Measurements from ENCODE around the gene RASL10A. TPM values are rescaled to one million over a fixed set of nuclear protein-coding genes. Genes with fewer than 3 reads are reported as not detected.
A peak's percentile ranks its signal among the peaks of the same experiment; 100 is the strongest.
"Not testable (repeated sequence)": the region's sequence is repeated elsewhere in the genome, so short reads cannot be mapped to it uniquely, and the experiment has no call there.

Gene RASL10A, protein sequence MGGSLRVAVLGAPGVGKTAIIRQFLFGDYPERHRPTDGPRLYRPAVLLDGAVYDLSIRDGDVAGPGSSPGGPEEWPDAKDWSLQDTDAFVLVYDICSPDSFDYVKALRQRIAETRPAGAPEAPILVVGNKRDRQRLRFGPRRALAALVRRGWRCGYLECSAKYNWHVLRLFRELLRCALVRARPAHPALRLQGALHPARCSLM
- total RNA-seq (1 to 10 TPM in 1 of 2 experiments, under 1 TPM in 1; 0.49 to 1.3 TPM), polyA plus RNA-seq (not detected), total RNA-seq (0 to 0.52 (median 0.33) reads per million in 6 experiments)

DNA sequence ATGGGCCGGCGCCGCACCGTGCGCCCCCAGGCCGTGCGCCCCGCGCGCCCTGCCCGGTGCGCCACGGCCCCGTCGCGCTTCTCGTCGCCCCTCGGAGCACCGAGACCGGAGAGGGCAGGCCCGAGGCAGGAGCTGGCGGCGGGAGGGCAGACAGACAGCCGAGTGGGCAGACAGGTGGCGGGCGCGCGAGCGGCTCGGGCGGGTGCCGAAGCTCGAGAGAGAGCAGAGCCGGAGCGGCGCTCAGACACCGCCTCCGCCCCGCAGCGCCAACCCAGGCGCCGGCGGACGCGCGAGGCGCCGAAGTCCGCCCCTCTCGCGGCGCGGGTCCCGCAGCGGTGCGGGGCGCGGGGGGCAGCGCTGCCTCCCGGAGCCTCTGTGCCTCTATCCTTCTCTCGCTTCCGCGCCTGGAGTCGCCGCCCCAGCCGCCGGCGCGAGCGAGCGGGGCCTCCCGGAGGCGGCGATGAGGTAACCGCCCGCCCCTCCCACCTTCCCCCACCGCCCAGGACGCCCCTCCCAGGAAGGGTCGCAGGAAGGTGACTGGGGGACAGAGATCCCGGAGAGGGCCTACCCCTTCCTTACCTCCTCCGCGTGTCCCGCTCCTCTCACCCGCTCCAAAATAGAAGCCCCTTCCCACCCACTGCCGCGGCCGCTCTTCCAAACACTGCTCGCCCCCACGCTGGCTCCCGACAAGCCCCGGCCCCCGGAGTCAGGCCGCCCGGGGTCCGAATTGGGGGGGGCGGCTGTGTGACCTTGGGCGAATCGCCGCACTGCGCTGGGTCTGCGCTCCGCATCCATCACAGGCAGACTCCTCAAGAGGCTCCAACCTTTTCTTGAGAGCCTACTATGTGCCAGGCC, at the start of gene RASL10A:
Gene RASL10A (minus strand): TSS at position 412 of the 855 bp plus-strand sequence. CDS start 451 bp downstream, outside the sequence.
- peak; percentile 32 to 37 for ATAC-seq
- peak within 1 kb of the TSS in 1 of 10 donors; percentile 46 for H3K27ac Mint-ChIP-seq
- peaks cover 12 to 31% (median 20%) of the 10 kb centered on the region in 4 donors for H3K4me1 Mint-ChIP-seq
- no peaks in the 10 kb centered on the region for H3K9me3 Mint-ChIP-seq
- peaks cover 15 to 47% (median 30%) of the 10 kb centered on the region in 5 donors for H3K27me3 Mint-ChIP-seq
- DNase-seq, result peak in 1 of 10 donors; percentile 42
- POLR2A ChIA-PET, result no interaction called here
- no peaks in the 10 kb centered on the region for H3K36me3 Mint-ChIP-seq
- peak within 1 kb of the TSS; percentile 16 to 83 (median 66) for H3K4me3 Mint-ChIP-seq

DNA sequence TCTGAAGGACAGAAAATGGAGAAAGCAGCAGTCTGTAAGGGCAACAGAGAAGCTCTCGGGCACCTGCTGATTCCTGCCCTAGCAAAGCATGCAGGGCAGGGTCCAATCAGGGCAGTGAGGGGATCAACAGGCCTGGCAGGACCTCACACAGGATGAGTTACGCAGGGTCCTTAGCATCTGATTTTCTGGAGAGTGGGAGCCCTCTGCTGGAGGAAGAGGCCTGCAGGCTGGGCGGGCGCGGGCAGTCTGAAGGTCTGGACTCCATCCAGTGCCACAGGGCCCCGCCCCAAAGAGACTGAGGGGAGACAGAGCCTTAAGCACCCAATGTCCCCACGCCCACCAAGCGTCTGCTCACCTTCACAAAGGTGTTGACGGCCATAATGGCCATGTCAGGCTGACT, 44.0 kb upstream of the RASL10A start:
- Mint-ChIP-seq H3K27ac (no peak overlapping the region), H3K36me3 (peaks cover 0 to 86% (median 20%) of the 10 kb centered on the region in 3 donors), H3K27me3 (no peaks in the 10 kb centered on the region), H3K4me1 (peaks cover 0 to 5% (median 2%) of the 10 kb centered on the region in 4 donors), H3K9me3 (no peaks in the 10 kb centered on the region), H3K4me3 (no peak overlapping the region)
- DNase-seq, result no peak
- ATAC-seq, result no peak
- POLR2A ChIA-PET, result interaction anchor here (0.8 kb wide), 1 partner anchor 53 kb away, joined by 3 read pairs; no protein-coding TSS in a partner anchor

DNA sequence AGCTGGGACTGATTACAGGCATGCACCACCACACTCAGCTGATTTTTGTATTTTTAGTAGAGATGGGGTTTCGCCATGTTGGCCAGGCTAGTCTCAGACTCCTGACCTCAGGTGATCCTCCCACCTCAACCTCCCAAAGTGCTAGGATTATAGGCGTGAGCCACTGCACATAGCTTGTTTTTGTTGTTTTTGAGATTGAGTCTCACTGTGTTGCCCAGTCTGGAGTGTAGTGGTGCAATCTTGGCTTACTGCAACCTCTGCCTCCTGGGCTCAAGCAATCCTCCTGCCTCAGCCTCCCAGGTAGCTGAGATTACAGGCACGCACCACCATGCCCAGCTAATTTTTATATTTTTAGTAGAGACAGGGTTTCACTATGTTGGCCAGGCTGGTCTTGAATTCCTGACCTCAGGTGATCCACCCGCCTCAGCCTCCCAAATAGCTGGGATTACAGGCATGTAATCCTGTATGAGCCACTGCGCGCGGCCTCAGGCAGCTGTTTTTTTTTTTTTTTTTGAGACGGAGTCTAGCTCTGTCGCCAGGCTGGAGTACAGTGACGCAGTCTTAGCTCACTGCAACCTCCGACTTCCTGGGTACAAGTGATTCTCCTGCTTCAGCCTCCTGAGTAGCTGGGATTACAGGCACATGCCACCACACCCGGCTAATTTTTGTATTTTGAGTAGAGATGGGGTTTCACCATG, 41.8 kb upstream of the RASL10A start:
- not testable (repeated sequence) for H3K27me3 Mint-ChIP-seq, ATAC-seq, H3K4me3 Mint-ChIP-seq, H3K27ac Mint-ChIP-seq, H3K9me3 Mint-ChIP-seq, DNase-seq, H3K4me1 Mint-ChIP-seq
- H3K36me3 Mint-ChIP-seq, result peaks cover 0 to 89% (median 24%) of the 10 kb centered on the region in 3 donors
- POLR2A ChIA-PET, result interaction anchor here (0.6 kb wide), 1 partner anchor 22 kb away, joined by 3 read pairs; no protein-coding TSS in a partner anchor

DNA sequence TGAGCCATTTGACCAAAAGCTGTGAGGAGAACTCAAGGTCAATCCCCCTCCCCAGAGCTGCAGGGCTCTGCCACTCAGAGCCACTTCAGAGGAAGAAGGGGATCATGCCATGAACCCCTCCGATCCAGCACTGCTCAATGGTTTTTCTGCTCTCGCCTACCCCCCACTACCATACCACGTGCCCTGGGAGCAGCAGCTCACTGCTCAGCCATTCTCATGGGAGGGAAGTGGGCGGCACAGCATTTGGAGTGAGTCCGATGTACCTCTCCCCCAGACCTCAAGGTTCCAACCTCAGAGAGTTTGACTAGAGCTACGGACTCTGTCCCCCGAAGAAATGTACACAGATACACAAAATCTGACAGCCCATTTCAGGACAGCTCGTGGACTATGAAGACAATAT, 38.4 kb upstream of the RASL10A start:
- no peaks in the 10 kb centered on the region for H3K27me3 Mint-ChIP-seq
- H3K27ac Mint-ChIP-seq, result no peak overlapping the region
- ATAC-seq (no peak), DNase-seq (no peak)
- POLR2A ChIA-PET, result no interaction called here
- peaks cover 0 to 2% (median 0%) of the 10 kb centered on the region in 4 donors for H3K4me1 Mint-ChIP-seq
- H3K9me3 Mint-ChIP-seq, result no peaks in the 10 kb centered on the region
- H3K4me3 Mint-ChIP-seq, result no peak overlapping the region
- H3K36me3 Mint-ChIP-seq, result peaks cover 0 to 90% (median 32%) of the 10 kb centered on the region in 3 donors

DNA sequence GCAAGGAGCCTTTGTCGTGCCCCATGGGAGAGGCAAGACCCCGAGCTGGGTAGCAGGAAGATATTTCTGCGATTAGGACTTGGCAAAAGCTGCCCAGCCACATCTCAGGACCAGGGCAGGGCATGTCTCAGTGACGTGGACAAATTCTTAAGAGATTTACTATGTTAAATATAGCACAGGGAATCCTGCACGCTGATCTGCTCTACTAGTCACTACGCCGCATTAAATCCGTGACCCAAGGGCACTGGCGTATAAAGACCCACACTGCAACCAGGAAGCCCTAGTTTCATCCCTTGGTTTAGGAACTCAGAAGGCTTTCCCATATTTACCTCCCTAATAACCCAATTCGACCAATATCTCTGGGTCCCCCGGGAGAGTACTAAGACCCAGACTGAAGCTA, 37.8 kb upstream of the RASL10A start:
- Mint-ChIP-seq H3K36me3 (peaks cover 0 to 90% (median 33%) of the 10 kb centered on the region in 3 donors), H3K9me3 (no peaks in the 10 kb centered on the region), H3K27me3 (no peaks in the 10 kb centered on the region), H3K4me3 (no peak overlapping the region), H3K27ac (peak overlapping the region in 1 of 10 donors; percentile 23), H3K4me1 (peaks cover 0 to 2% (median 0%) of the 10 kb centered on the region in 4 donors)
- POLR2A ChIA-PET, result no interaction called here
- ATAC-seq, result no peak
- no peak for DNase-seq

DNA sequence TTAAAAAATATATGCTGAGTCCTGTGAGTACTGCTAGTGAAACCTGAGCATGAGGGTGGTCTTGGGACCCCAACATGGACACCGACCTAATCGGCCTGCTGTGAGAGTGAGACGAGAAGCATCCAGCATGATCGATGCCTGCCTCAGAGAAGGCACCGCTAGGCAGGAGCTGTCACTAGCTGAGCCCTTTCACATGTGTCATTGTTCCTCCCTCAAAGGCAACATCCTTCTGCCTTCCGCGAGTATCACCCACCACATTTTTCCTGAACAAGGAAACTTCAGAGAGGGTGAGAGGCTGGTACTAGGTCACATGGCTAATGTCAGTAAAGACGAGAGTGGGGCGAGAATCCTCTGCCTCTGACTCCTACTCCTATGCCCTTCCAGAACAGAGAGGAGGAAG, 37.3 kb upstream of the RASL10A start:
- DNase-seq (no peak), ATAC-seq (no peak)
- peak overlapping the region in 1 of 10 donors; percentile 38 for H3K4me3 Mint-ChIP-seq
- peaks cover 0 to 90% (median 30%) of the 10 kb centered on the region in 3 donors for H3K36me3 Mint-ChIP-seq
- peak overlapping the region in 1 of 10 donors; percentile 23 for H3K27ac Mint-ChIP-seq
- H3K27me3 Mint-ChIP-seq, result no peaks in the 10 kb centered on the region
- peaks cover 0 to 2% (median 0%) of the 10 kb centered on the region in 4 donors for H3K4me1 Mint-ChIP-seq
- no peaks in the 10 kb centered on the region for H3K9me3 Mint-ChIP-seq
- POLR2A ChIA-PET, result no interaction called here

DNA sequence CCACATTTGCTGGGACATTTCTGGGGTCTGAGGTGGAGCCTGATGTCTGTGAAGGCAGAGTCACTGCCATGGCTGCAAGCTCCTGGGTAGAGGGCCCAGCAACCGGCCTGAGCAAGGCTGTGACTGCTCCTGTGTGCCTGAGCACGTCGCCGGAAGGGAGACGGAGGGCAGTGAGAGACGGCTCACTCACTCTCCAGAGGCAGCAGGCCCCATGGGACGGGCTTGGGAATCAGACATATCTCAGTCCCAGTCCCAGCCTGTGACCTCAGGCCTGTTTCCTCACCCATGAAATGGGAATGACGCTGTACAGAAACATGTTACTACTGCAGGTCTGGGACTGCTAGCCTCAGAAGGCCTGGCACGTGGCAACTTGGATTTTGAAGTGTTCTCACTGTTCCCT, 36.4 kb upstream of the RASL10A start:
- H3K4me1 Mint-ChIP-seq, result peaks cover 0 to 2% (median 0%) of the 10 kb centered on the region in 4 donors
- peaks cover 0 to 93% (median 30%) of the 10 kb centered on the region in 3 donors for H3K36me3 Mint-ChIP-seq
- H3K27me3 Mint-ChIP-seq, result no peaks in the 10 kb centered on the region
- ATAC-seq, result no peak
- no peak overlapping the region for H3K4me3 Mint-ChIP-seq
- H3K9me3 Mint-ChIP-seq, result no peaks in the 10 kb centered on the region
- no peak for DNase-seq
- no peak overlapping the region for H3K27ac Mint-ChIP-seq
- POLR2A ChIA-PET, result interaction anchor here (0.5 kb wide), 1 partner anchor 1847 kb away, joined by 4 read pairs; no protein-coding TSS in a partner anchor

DNA sequence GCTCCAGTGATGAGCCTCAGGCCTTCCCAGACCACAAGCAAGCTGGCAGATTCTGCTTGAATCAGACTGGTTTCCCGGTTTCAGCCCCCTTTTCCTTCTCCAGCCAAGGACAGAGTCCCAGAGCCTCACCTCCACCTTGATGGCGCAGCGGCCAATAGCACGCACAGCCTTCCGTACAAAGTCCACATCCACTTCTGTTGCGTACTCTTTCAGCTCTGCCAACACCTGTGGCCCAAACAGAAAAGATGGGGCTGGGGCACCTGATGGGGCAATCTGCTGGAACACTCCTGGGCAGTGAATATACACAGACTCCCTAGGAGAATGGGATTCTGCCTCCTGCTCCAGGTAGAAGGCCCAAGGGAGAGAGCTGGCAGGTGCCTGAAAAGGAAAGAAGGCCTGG, 35.5 kb upstream of the RASL10A start:
- Mint-ChIP-seq H3K9me3 (no peaks in the 10 kb centered on the region), H3K4me3 (no peak overlapping the region), H3K27me3 (no peaks in the 10 kb centered on the region), H3K27ac (no peak overlapping the region), H3K36me3 (peaks cover 0 to 90% (median 35%) of the 10 kb centered on the region in 3 donors), H3K4me1 (peaks cover 0 to 2% (median 0%) of the 10 kb centered on the region in 4 donors)
- ATAC-seq, result no peak
- DNase-seq, result no peak
- POLR2A ChIA-PET, result no interaction called here

DNA sequence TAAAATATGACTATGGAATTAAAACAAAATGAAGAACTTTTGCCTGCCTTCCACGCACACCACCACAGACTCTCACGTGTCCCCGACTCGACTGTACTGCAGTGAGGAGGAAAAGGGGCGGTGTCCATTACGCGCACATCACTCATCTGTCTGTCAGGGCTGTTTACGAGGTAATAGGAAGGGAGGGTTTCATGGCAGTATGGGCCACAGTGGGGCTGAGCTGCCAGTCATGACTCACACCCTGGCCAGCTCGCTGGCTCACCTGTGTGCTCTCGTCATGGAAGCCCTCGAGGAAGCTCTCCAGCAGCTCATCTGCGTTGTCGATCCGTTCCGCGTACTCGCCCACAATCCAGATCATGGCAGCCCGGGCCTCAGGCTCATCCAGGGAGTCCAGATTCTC, 33.5 kb upstream of the RASL10A start:
- Mint-ChIP-seq H3K4me1 (peaks cover 0 to 2% (median 0%) of the 10 kb centered on the region in 4 donors), H3K27ac (no peak overlapping the region), H3K9me3 (no peaks in the 10 kb centered on the region), H3K36me3 (peaks cover 0 to 89% (median 33%) of the 10 kb centered on the region in 3 donors), H3K4me3 (no peak overlapping the region), H3K27me3 (no peaks in the 10 kb centered on the region)
- POLR2A ChIA-PET, result no interaction called here
- no peak for DNase-seq
- ATAC-seq, result no peak

DNA sequence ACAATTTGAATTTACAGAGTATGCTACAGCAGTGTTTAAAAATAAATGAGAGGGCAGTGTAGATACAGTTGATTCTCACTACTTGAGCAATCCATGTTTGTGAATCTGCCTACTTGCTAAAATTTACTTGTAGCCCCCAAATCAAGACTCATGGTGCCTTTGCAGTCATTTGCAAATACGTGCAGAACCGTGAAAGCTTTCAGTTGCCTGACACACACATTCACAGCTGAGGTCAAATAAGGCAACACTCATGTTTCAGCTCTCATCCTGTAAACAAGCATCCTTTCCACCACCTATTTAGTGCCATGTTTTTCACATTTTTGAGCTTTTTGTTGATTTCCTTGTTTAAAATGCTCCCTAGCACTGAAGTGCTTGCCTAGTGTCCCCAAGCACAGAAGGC, 32.5 kb upstream of the RASL10A start:
- Mint-ChIP-seq H3K27me3 (no peaks in the 10 kb centered on the region), H3K9me3 (no peaks in the 10 kb centered on the region), H3K4me1 (peaks cover 0 to 2% (median 0%) of the 10 kb centered on the region in 4 donors), H3K4me3 (no peak overlapping the region), H3K27ac (no peak overlapping the region), H3K36me3 (peaks cover 0 to 91% (median 32%) of the 10 kb centered on the region in 3 donors)
- ATAC-seq, result no peak
- DNase-seq, result no peak
- POLR2A ChIA-PET, result no interaction called here

DNA sequence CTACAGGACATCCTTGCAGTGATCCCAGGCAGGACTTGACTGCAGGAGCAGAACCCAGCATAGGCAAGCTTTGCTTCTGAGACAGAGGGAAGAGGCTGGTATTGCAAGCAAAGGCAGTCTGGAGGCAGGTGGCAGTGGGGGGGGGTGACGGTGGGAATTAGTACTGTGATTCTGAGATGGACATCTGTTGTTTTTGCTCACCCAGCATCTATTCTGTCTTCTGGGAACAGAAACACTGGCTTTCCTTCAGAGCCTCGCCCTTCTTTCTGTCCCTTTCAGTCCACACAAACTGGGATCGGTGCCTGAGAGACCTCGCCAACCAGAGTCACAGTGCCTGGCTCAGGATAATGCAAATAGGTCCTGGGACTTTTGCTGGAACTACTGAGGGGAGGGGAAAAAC, 31.2 kb upstream of the RASL10A start:
- POLR2A ChIA-PET, result no interaction called here
- ATAC-seq, result no peak
- H3K36me3 Mint-ChIP-seq, result peaks cover 0 to 90% (median 33%) of the 10 kb centered on the region in 3 donors
- no peaks in the 10 kb centered on the region for H3K9me3 Mint-ChIP-seq
- H3K4me1 Mint-ChIP-seq, result peaks cover 0 to 5% (median 0%) of the 10 kb centered on the region in 4 donors
- no peak for DNase-seq
- H3K27me3 Mint-ChIP-seq, result no peaks in the 10 kb centered on the region
- H3K4me3 Mint-ChIP-seq, result no peak overlapping the region
- H3K27ac Mint-ChIP-seq, result no peak overlapping the region

DNA sequence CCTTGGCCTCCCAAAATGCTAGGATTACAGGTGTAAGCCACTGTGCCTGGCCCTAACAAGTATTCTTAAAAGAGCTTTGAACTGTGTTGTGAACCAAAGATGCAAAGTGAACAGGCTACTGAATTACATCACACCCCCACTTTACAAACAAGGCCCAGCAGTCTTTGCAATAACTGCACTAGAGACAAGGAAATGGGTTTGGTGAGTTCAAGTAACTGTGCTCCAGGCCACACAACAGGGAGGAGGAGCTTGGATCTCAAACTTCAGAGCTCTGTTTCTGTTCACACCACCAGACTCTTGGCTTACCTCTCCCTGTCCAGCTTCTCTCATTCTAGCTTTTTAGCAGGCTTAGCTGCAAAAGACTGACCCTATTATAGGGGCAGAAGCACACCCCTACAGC, 30.4 kb upstream of the RASL10A start:
- Mint-ChIP-seq H3K27me3 (no peaks in the 10 kb centered on the region), H3K36me3 (peaks cover 0 to 90% (median 28%) of the 10 kb centered on the region in 3 donors), H3K4me1 (peaks cover 0 to 3% (median 0%) of the 10 kb centered on the region in 4 donors), H3K9me3 (no peaks in the 10 kb centered on the region), H3K4me3 (no peak overlapping the region), H3K27ac (peak overlapping the region in 2 of 10 donors; percentile 47 to 57)
- DNase-seq (no peak), ATAC-seq (no peak)
- POLR2A ChIA-PET, result no interaction called here
